Ammon's horn (tissue), 1 donor: Measurements from ENCODE around the gene SULT1A2.
A peak's percentile ranks its signal among the peaks of the same experiment; 100 is the strongest.
"Not testable (repeated sequence)": the region's sequence is repeated elsewhere in the genome, so short reads cannot be mapped to it uniquely, and the experiment has no call there.

Source experiments
- DNase-seq: peaks from one replicate; pipeline ENCODE4 v3.0.0-alpha.2; 2016; ENCODE audit warnings: low spot score

SULT1A2 gene

DNA sequence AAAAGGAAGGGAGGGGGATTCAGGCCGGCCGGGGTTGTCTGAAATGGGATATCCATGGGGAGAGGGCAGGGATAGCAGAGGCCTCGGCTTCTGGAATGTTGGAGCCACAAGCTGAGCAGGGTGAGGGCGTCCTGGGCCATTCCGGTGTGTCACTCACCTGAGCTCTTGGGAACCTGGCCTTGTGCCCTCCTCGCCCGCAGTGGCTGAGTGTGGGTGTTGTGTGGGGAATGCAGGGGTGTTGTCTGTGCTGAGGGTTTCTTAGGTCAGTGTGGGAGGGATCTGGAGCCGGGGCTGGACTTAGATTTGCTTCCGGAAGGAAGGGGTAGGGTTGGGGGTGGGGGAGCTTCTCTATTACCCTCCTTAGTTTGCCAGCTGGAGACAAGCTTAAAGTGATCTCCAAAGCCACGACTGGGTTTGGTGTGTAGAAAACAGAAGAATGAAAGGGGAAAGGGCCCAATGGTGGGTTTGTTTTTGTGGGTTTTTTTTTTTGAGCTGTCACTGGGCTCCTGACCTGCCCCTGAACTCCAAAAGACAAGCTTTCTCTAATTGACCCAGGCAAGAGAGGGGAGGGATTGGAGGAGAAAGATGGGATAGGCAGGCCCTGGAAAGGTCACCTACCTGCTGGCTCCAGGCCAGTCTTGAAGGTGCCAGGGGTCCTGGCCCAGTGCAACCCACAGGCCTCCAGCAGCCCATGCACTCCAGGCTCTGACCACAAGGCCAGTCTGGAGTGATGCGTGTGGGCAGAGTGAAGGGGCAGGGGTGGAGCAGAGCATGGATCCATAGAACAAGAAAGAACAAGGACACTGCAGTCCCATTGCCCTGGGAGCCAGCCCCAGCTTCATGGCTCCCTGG, at the start of gene SULT1A2:
Gene SULT1A2 (minus strand): TSS at position 211 of the 852 bp plus-strand sequence. CDS start 1,120 bp downstream, outside the sequence.
- no peak for DNase-seq

DNA sequence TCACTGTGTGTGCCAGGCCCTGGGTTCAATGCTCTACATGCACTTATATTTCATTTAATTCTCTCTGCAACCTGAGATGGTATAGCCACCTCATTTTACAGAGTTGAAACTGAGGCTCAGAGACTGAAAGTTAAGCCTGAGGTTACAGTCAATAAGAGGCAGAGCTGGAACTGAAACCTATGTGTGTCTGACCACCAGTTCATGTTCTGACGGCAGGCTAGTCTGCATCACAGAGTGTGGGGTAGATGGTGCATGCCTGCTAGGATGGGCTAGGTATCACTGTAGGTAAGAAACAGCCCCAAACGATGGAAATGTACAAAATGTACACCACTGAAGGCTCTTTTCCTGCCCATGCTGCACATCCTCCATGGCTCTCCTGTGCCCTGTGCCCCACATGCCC, 43.1 kb upstream of the SULT1A2 start:
- not testable (repeated sequence) for DNase-seq

DNA sequence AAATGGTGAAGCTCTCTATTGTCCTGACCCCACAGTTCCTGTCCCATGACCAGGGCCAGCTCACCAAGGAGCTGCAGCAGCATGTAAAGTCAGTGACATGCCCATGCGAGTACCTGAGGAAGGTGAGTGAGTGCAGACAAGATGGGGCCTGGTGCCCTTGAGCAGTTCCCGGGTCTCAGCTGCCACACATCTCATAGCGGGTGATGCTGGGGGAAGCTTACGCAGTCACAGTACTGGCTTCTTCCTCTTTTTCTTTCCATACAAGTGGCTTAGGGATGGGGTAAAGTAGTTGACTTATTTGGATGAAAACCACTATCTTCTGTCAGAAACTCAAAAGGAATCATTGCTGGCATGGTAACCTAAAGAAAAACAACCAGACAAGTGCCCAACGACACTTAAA, 41.5 kb upstream of the SULT1A2 start:
- not testable (repeated sequence) for DNase-seq

DNA sequence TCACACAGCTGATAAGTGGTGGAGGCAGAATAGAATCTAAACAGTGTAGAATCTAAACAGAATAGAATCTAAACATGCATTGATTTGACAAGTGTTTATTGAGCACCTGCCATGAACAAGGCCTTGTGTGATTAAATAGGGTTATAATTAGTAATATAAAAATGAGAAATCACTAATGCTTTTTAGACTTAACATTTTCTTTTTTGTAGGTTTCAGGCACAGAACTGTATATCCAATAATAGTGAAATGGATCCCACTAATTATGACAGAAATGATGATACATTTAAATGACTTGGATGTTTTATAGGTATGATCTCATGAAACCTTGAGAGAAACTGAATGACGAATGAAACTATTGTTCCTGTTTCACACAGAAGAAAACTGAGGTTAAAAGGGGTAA, 40.9 kb upstream of the SULT1A2 start, which contains the start of gene NPIPB8:
Gene NPIPB8 (plus strand): TSS at position 301 of the 400 bp plus-strand sequence. CDS start 296 bp downstream, outside the sequence.
- not testable (repeated sequence) for DNase-seq

DNA sequence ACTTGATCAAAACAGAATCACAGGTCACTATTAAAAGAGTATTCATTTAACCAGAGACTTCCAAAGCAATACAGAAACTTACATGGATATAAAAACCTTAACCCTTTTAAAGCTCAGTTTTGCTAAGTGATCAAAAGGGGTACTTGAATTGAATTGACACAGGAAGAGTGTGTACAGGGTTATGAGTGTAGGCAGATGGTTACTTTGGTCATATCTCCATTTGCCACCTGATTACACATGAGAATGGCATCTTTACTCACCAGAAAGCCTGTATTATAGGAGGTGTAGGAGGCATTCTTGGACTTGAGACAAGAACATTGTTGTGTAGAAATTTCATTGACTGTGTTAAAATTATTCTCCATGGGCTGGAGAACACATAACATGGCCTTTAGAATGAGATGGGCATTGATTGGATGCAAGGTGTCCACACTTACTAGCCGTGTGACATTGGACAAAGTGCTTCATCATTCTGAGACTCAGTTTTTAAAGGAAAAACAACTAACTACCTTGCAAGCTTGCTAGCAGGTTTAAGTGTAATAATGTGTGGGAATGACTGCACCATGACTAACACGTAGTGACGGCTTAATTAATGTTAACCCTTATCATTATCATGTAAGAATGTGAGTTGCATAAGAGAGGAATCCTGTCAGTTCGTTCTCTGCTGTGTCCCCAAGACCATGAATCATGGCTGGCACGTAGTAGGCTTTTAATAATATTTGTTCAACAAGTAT, 39.4 kb upstream of the SULT1A2 start:
- DNase-seq = not testable (repeated sequence)

DNA sequence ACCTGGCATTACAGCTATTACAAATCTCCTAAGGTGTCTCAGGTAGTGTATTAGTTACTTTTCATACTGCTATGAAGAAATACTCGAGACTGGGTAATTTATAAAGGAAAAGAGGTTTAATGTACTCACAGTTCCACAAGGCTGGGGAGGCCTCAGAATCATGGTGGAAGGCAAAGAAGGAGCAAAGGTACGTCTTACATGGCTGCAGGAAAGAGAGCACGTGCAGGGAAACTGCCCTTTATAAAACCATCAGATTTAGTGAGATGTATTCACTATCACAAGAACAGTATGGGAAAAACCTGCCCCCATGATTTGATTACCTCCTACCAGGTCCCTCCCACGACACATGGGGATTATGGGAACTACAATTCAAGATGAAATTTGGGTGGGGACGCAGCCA, 34.1 kb upstream of the SULT1A2 start:
- not testable (repeated sequence) for DNase-seq

DNA sequence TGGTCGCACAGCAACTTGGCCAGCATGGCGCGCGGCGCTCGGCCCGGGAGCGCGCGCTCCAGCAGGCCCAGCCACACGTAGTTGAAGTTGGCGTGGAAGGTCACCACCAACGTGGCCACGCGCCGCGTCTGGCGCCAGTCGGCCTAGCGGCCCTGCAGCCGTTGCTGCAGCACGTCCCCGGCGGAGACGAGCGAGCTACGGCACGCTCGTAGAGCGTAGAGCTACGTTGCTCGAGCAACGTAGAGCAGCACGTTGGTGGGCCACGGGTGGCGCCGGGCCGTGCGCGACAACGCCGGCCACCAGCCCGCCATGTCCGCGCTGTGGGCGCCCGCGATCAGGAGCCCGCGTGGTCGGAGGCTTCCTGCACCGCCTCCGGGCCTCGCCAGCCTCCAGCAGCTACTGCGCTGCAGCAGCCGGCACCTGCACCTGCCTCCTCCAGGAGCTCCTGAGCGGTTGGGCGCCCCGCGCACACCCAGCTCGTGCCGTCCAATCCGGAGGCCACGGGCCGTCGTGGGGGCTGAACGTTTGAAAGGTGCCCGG, 26.4 kb upstream of the SULT1A2 start:
- DNase-seq = peak; percentile 61

DNA sequence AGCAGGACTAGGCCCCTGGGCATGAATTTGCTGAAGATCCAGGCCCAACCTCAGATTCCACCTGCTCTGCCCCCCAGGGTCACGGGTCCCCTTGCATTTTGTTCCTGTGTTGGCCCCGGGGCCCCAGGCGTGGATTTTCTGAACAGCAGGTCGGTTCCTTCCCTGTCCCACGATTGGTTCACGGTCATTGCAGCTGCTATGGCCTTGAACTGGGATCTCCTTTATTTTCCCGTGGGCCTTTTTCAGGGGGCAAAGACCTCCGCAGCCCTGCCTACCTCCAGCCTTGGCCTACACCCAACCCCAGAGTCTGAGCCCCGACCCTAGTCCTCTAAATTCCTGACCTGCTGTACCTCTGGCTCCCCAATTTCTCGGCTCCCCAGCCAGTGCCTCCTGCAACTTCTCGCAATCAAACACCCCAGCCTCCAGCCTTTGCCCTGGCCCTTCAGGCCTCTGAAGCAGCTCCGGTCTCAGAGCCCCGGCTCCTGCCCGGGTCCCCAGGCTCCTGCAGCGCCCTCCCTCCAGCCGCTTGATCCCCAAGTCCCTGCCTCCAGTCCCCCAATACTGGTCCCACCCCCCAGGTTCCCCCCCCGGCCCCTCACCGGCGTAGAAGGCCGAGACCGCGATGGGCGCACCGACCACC, 25.8 kb upstream of the SULT1A2 start:
- not testable (repeated sequence) for DNase-seq

DNA sequence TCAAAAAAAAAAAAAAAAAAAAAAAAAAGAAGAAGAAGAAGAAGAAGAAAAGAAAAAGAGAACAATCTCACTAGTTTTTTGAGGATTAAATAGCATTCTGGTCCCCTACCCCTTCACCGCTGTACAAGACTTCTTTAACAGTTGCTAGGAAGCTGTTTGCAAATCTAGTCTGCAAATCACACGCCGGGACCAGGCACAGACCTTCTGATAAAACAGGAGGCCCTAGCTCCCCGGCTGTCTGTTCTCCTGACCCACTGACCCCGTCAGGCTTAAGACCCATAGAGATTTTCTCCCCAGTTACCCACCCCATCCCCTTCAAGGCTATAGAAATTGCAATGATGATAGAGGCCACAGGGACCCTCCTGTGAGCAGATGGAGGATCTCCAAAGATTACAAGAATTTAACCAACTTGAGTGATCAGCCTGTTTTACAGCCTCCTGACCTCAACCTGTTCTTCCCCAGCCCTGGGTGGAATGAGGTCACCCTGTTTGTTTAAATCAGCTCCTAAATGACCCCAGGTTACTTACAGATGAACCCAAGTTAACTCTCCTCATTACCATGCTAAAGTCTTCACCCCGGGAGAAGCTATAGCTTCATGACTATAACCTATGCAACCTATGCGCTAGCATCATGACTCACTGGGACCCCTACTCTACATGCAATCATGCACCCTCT, 24.8 kb upstream of the SULT1A2 start:
- no peak for DNase-seq

DNA sequence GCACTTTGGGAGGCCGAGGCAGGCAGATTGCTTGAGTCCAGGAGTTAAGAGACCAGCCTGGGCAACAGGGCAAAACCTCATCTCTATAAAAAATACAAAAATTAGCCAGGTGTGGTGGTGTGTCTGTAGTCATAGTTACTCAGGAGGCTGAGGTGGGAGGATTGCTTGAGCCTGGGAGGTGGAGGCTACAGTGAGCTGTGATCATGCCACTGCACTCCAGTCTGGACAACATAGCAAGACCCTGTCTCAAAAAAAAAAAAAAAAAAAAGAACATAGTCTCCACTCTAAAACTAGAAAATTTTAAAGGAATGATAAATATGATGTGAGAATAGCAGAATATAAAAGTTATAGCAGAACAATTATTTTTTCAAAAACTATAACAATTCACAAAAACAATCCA, 23.5 kb upstream of the SULT1A2 start:
- DNase-seq = not testable (repeated sequence)

DNA sequence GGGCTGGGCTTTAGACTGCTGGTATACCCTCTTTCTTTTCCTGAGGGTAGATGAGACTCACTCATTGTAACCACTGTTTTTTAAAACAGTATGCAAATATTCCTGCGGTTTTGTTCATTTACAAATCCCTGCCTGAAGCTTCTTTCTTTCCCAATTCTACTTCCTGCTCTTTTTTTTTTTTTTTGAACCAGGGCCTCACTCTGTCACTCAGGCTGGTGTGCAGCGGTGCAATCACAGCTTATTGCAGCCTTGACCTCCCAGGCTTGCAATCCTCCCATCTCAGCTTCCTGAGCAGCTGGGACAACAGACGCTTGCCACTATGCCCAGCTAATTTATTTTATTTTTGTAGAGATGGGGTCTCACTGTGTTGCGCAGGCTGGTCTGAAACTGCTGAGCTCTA, 21.0 kb upstream of the SULT1A2 start:
- no peak for DNase-seq

DNA sequence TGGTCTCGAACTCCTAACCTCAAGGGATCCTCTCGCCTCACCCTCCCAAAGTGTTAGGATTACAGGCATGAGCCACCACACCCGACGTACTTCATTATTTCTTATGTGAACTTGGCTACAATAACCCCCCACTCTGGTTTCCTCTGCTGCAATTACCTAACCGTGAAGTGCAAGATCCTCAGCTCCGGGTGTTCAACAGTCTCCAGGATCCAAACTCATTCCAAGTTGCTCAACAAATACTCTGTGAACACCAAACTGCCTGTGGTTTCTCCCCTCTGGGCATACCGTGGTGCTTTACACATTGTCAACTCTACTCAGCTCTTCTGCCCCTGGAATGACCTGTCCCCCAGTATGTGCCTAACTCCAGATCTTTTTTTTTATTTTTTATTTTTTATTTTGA, 19.8 kb upstream of the SULT1A2 start:
- no peak for DNase-seq

DNA sequence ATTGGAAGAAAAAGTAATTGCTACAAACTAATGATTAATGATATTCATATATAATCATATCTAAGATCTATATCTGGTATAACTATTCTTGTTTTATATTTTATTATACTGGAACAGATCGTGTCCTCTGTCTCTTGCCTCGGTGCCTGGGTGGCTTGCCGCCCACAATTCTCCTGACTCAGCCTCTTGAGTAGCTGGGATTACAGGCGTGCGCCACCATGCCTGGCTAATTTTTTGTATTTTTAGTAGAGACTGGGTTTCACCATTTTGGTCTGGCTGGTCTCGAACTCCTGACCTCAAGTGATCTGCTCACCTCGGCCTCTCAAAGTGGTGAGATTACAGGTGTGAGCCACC, 19.4 kb upstream of the SULT1A2 start:
- not testable (repeated sequence) for DNase-seq

DNA sequence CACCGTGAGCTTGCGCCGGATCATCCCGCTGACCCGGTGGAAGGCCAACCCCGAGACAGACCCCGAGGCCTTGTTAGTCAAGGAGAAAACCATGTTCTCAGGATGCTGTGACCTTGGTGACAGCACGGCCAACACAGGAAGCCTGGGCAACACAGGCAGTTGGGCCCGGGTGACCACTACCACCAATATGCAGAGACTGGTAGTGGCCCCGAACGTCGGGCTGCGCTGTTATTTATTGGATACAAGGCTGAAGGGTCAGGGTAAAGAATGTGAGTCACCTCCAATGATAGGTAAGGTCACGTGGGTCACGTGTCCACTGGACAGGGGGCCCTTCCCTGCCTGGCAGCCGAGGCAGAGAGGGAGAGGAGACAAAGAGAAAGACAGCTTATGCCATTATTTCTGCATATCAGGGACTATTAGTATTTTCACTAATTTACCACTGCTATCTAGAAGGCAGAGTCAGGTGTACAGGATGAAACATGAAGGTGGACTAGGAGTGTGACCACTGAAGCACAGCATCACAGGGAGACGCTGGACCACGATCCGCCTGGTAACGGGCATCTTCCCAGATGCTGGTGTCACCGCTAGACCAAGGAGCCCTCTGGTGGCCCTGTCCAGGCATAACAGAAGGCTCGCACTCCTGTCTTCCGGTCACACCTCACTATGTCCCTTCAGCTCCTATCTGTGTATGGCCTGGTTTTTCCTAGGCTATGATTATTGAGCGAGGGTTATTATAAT, 18.8 kb upstream of the SULT1A2 start:
- peak; percentile 47 for DNase-seq

DNA sequence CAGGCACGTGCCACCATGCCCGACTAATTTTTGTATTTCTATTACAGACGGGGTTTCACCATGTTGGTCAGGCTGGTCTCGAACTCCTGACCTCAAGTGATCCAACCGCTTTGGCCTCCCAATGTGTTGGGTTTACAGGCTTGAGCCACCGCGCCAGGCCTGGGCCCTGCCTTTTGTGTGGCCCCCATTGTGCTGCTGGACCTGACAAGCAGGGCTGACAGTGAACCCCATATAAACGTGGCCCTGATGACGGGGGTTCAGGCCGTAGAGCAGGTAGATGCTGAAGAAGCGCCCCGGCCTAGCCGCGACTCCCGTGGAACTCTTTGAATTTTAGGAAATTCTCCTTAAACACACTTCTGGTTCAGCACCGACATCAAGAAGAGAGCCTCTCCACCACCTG, 17.7 kb upstream of the SULT1A2 start:
- DNase-seq = not testable (repeated sequence)

DNA sequence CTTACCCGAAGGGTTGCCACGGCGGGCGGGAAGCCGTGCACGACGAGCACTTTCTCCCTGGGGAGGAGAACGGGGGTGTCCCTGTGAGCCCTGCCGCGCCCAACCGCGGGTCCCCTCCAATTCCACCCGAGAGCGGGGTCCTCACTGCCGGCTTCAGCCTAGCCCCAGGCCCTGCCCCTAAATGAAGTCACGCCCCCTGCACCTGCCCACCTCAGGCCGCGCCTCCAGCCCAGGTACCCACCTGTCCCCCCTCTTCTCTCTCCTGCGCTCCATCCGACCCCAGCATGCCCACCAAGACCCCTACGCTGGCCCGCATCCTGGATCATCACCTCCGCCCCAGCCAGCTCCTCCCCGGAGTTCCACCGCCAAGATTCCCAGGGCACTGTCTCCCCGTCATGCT, 17.1 kb upstream of the SULT1A2 start:
- not testable (repeated sequence) for DNase-seq

DNA sequence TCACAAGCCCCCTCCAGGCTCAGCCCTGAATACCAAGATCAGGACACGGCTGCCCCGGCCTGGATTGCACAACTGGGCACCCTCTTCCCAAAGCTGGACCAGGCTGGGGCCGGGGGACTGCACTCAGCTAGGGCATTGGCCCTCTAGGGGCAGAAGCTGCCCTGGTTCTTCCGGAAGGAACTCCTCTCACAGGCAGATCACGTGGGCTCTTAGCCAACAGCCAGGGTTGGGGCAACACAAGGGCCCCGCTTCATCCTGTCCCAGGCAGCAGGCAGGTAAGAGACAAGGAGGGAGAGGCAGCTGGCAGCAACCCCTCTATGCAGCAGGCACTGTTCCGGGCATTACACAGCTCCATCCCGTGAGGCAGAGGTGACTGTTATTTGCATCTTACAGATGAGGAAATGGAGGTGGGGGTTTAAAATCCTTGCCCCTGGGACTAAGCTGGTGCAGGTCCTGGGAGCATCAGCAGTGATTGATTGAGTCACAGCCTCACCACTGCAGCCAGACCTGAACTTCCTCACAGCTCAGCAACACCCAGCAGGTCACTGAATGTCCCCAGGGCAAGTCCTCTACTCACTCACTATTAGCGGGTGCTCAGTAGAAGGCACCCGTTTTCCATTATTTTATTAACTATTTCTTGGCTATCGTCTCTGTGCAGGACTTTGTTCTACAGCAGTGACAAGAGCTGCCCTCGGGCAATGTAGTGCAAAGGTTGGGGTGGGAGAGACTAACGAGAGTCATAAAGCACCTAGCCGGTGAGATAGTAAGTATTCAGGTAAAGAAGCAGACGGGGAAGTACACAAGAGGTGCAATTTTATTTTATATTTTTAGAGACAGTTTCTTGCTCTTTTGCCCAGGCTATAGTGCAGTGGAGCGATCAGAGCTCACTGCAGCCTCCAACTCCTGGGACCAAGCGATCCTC, 15.8 kb upstream of the SULT1A2 start:
- not testable (repeated sequence) for DNase-seq

DNA sequence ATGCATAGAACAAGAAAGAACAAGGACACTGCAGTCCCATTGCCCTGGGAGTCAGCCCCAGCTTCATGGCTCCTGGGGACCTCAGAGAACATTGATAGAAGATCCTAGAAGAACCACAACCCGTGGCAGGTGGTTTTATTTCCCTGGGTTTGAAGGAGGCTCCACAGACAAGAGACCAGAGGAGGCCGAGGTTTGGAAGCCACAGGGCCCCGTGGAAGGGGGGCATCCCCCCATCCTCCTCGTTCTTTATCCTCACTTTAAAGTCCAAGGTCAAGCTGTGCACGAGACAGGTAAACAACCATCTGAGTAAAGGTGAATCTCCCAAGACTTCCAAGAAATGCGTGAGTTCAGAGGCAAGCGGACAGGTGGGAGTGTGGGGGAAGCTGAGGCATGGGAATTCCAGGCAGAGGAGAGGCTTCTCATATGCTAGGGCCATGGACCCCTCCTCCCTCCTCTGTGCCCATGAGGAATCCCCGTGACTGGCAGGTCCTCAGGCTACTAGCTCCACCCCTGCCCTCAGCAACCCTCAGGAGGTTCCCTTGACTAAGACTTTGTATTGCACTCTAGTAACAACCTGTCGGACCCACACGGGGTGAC, 13.8 kb upstream of the SULT1A2 start:
- DNase-seq = no peak
